ENCODE data around the gene PKN3. TPM values are rescaled to one million over a fixed set of nuclear protein-coding genes. Genes with fewer than 3 reads are reported as not detected.
A peak's percentile ranks its signal among the peaks of the same experiment; 100 is the strongest.
"Not testable (repeated sequence)": the region's sequence is repeated elsewhere in the genome, so short reads cannot be mapped to it uniquely, and the experiment has no call there.

PKN3 gene
- total RNA-seq, 1 donor from 2014 or later = 11.7 TPM

DNA sequence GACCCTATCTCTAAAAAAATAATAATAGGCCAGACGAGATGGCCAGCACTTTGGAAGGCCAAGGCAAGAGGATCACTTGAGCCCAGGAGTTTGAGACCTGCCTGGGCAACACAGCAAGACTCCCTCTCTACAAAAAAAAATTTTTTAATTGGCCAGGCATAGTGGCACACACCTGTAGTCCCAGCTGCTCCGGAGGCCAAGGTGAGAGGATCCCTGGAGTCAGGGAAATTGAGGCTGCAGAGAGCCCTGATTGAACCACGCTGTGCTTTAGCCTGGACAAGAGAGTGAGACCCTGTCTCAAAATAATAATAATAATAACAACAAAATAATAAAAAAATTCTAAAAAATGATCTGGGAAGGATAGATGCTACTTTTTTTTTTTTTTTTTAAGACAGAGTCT is 44.5 kb upstream of the PKN3 start:
- no peaks in the 10 kb centered on the region for H3K9me3 Mint-ChIP-seq
- DNase-seq (ENCODE audit: extremely low spot score, unreplicated experiment) = no peak
- H3K36me3 Mint-ChIP-seq = peaks cover 5% of the 10 kb centered on the region
- H3K4me3 Mint-ChIP-seq = no peak overlapping the region
- H3K27me3 Mint-ChIP-seq = no peaks in the 10 kb centered on the region
- peaks cover 7% of the 10 kb centered on the region for H3K4me1 Mint-ChIP-seq (ENCODE audit: unreplicated experiment)
- peak overlapping the region; percentile 100 for H3K27ac Mint-ChIP-seq
- TF ChIP-seq, protein P1, sequence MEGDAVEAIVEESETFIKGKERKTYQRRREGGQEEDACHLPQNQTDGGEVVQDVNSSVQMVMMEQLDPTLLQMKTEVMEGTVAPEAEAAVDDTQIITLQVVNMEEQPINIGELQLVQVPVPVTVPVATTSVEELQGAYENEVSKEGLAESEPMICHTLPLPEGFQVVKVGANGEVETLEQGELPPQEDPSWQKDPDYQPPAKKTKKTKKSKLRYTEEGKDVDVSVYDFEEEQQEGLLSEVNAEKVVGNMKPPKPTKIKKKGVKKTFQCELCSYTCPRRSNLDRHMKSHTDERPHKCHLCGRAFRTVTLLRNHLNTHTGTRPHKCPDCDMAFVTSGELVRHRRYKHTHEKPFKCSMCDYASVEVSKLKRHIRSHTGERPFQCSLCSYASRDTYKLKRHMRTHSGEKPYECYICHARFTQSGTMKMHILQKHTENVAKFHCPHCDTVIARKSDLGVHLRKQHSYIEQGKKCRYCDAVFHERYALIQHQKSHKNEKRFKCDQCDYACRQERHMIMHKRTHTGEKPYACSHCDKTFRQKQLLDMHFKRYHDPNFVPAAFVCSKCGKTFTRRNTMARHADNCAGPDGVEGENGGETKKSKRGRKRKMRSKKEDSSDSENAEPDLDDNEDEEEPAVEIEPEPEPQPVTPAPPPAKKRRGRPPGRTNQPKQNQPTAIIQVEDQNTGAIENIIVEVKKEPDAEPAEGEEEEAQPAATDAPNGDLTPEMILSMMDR (conservative IDR thresholded peaks at IDR 0.05) = no peak

DNA sequence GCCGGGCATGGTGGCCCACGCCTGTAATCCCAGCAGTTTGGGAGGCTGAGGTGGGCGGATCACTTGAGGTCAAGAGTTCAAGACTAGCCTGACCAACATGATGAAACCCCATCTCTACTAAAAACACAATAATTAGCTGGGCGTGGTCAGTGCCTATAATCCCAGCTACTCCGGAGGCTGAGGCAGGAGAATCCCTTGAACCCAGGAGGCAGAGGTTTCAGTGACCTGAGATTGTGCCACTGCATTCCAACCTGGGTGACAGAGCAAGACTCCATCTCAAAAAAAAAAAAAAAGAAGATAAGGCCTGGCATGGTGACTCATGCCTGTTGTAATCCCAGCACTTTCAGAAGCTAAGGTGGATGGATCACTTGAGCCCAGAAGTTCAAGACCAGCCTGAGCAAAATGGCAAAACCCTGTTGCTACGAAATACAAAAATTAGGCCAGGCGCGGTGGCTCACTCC is 35.8 kb upstream of the PKN3 start:
- H3K4me1 Mint-ChIP-seq (ENCODE audit: unreplicated experiment); DNase-seq (ENCODE audit: extremely low spot score, unreplicated experiment); H3K36me3 Mint-ChIP-seq; H3K9me3 Mint-ChIP-seq; H3K27me3 Mint-ChIP-seq; H3K4me3 Mint-ChIP-seq; H3K27ac Mint-ChIP-seq: not testable (repeated sequence)

DNA sequence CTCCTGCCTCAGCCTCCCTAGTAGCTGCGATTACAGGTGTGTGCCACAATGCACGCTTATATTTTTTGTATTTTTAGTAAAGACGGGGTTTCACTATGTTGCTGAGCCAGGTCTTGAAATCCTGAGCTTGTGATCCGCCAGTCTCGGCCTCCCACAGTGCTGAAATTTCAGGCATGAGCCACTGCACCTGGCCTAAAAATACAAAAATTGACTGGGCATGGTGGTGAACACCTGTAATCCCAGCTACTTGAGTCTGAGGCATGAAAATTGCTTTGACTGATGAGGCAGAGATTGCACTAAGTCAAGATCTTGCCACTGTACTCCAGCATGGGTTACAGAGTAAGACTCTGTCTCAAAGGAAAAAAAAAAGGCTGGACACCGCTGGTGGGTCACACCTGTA is 32.5 kb upstream of the PKN3 start:
- H3K36me3 Mint-ChIP-seq = no peaks in the 10 kb centered on the region
- no peaks in the 10 kb centered on the region for H3K9me3 Mint-ChIP-seq
- H3K4me1 Mint-ChIP-seq (ENCODE audit: unreplicated experiment) = no peaks in the 10 kb centered on the region
- H3K27me3 Mint-ChIP-seq = no peaks in the 10 kb centered on the region
- no peak for DNase-seq (ENCODE audit: extremely low spot score, unreplicated experiment)
- no peak overlapping the region for H3K27ac Mint-ChIP-seq
- TF ChIP-seq, protein P1 (conservative IDR thresholded peaks at IDR 0.05) = no peak
- no peak overlapping the region for H3K4me3 Mint-ChIP-seq

DNA sequence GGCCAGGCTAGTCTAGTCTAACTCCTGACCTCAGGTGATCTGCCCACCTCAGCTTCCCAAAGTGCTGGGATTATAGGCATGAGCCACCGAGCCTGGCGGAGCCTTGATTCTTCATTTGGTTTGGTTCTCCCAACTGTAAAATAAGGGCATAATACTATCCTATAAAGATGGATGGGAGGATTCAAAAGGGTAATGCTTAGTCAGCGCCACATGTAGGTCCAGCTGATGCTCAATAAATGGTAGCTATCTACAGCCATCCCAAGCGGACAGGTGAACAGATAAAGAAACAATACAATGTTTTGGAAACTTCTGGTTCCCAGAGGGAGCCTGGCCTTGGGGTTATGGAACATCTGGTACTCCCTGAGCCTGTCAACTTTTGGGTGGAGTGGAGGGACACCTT is 26.9 kb upstream of the PKN3 start:
- H3K4me3 Mint-ChIP-seq = no peak overlapping the region
- TF ChIP-seq, protein P1 (conservative IDR thresholded peaks at IDR 0.05) = no peak
- no peaks in the 10 kb centered on the region for H3K4me1 Mint-ChIP-seq (ENCODE audit: unreplicated experiment)
- DNase-seq (ENCODE audit: extremely low spot score, unreplicated experiment) = no peak
- H3K9me3 Mint-ChIP-seq = no peaks in the 10 kb centered on the region
- no peaks in the 10 kb centered on the region for H3K27me3 Mint-ChIP-seq
- H3K27ac Mint-ChIP-seq = no peak overlapping the region
- H3K36me3 Mint-ChIP-seq = no peaks in the 10 kb centered on the region

DNA sequence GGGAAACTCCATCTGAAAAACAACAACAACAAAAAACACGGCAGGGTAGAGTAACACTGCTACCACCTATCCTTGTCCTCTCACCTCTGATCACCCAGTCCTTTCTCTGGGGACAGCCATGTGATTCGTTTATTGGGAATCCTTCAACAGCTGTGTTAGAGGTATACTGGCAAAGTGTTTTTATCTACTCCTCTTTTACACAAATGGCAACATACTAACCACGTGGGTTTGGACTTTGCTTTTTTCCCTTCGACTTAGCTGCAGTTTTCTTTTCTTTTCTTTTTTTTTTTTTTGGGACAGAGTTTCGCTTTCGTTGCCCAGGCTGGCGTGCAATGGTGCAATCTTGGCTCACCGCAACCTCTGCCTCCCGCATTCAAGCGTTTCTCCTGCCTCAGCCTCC is 24.5 kb upstream of the PKN3 start:
- H3K27ac Mint-ChIP-seq = no peak overlapping the region
- H3K4me3 Mint-ChIP-seq = no peak overlapping the region
- TF ChIP-seq, protein P1 (conservative IDR thresholded peaks at IDR 0.05) = no peak
- H3K27me3 Mint-ChIP-seq = no peaks in the 10 kb centered on the region
- no peak for DNase-seq (ENCODE audit: extremely low spot score, unreplicated experiment)
- no peaks in the 10 kb centered on the region for H3K36me3 Mint-ChIP-seq
- no peaks in the 10 kb centered on the region for H3K9me3 Mint-ChIP-seq
- no peaks in the 10 kb centered on the region for H3K4me1 Mint-ChIP-seq (ENCODE audit: unreplicated experiment)

DNA sequence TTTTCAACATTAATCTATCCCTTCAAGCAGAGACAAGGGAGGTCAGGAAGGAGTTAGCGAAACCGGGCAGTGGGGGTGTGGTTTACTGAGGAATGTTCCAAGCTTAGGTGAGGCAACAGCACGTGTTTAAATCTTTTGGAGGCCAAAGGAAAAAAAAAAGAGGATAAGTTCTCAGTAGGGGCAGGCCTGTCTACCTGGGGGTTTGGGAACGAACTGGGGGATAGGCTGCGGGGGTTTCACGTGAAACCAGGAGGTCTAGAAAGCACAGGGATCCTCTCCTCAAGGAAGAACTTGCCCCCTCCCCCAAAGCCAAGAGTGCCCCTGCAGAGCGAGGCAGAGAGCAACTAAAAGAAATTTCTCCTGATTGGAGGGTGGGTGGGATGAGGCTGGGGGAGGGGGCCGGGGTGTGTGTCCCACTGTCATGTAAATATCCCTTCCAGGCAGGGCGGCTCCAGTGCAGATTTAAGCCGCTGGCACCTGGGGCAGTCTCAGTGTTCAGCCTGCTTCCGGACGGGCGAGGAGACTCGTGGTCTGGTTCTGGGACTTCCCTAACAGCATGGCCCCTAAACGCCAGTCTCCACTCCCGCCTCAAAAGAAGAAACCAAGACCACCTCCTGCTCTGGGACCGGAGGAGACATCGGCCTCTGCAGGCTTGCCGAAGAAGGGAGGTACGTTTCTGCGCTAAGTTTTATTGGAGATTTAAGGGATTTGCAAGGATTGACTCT is 18.8 kb upstream of the PKN3 start:
- peaks cover 11% of the 10 kb centered on the region for H3K36me3 Mint-ChIP-seq
- DNase-seq (ENCODE audit: extremely low spot score, unreplicated experiment) = no peak
- TF ChIP-seq, protein P1 (conservative IDR thresholded peaks at IDR 0.05) = no peak

More for the DNA sequence above, 18.8 kb upstream of the PKN3 start:
- H3K27me3 Mint-ChIP-seq = no peaks in the 10 kb centered on the region
- peak overlapping the region; percentile 100 for H3K27ac Mint-ChIP-seq
- no peaks in the 10 kb centered on the region for H3K9me3 Mint-ChIP-seq
- peaks cover 37% of the 10 kb centered on the region for H3K4me1 Mint-ChIP-seq (ENCODE audit: unreplicated experiment)
- H3K4me3 Mint-ChIP-seq = peak overlapping the region; percentile 97

All from type B pancreatic cell (in vitro differentiated cells).